GM12874 (cell line): ENCODE data around the gene MACROH2A1.

ENCODE experiments used
- TF ChIP-seq, protein P1 (sequence below): IDR thresholded peaks from 2 replicates; pipeline ENCODE4 v1.5.1; 2011; ENCODE audit warnings: low read depth, mild to moderate bottlenecking, control low read depth, low read length, moderate library complexity; ENCODE audit not compliant: insufficient read depth

The MACROH2A1 gene

DNA sequence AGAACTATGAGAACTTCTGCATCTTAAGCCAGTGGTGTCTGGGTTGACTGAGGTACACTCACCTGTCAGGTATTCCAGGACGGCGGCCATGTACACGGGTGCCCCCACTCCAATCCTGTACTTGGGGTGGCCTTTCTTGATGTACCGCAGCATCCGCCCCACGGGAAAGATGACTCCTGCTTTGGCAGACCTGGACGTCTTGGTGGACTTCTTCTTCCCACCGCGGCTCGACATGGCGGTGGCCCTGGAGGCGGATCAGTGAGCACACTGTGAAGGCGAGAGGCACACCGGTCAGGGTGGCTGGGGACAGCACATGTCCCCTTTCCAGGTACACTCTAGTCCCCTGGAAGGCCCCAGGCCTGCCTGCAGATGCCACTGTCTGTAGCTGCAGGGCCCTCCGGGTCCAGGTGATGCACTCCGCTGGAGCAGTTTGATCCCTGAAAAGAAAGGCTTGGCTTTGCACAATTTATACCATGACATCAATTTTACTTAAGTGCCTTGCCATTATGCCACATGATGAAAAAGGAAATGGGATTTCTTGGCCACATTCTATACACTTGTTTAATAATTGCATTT is 10.1 kb downstream of the MACROH2A1 start:
- TF ChIP-seq, protein P1, sequence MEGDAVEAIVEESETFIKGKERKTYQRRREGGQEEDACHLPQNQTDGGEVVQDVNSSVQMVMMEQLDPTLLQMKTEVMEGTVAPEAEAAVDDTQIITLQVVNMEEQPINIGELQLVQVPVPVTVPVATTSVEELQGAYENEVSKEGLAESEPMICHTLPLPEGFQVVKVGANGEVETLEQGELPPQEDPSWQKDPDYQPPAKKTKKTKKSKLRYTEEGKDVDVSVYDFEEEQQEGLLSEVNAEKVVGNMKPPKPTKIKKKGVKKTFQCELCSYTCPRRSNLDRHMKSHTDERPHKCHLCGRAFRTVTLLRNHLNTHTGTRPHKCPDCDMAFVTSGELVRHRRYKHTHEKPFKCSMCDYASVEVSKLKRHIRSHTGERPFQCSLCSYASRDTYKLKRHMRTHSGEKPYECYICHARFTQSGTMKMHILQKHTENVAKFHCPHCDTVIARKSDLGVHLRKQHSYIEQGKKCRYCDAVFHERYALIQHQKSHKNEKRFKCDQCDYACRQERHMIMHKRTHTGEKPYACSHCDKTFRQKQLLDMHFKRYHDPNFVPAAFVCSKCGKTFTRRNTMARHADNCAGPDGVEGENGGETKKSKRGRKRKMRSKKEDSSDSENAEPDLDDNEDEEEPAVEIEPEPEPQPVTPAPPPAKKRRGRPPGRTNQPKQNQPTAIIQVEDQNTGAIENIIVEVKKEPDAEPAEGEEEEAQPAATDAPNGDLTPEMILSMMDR: no peak

DNA sequence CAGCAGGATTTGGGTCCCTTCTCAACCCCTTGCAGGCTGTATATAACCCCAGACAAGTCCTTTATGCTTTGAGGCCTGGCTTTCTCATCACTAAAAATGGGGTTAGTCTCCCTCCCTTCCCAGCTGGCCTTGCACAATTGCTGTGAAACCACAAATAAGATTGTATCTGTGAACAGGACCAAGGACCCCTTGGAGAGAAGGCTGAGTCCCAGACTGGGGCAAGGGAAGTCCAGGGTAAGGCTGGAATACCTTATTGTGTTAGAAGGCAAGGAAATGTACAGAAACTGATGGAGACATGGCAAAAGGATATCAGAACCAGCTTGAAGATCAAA is 11.4 kb downstream of the MACROH2A1 start:
- TF ChIP-seq, protein P1: no peak

DNA sequence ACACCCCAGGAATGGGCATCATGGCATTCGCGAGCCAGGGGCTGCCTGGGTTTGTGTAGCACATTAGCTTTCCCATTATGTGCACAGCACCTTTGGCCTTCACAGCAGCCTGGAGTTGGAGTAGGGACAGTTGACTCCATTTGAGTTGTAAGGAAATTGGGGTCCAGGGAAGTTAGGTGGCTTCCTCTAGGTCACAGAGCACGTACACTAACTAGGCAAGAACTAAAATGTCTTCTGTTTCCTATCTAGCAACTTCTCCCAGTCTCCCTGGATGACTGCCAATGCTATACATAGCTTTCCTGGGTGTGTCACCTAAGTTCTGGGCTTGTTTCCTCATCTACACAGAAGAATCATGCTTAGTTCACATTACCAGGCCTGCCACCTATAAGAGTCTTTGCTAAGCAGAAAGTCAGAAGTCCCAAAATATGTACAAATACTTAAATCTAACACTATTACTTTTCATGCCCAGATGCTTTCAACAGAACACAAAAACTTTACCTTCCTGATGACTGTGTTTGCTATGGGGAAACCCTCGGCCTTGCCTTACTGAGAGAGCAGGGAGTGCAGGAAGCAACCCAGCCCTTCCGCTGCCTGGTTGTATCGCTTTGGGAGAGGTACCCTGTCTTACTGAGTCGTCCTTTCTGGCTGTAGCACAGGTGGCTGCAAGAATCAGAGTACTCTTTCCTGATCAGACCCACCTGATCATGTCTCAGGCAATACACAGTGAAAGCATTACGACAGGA is 12.0 kb downstream of the MACROH2A1 start:
- TF ChIP-seq, protein P1: no peak

DNA sequence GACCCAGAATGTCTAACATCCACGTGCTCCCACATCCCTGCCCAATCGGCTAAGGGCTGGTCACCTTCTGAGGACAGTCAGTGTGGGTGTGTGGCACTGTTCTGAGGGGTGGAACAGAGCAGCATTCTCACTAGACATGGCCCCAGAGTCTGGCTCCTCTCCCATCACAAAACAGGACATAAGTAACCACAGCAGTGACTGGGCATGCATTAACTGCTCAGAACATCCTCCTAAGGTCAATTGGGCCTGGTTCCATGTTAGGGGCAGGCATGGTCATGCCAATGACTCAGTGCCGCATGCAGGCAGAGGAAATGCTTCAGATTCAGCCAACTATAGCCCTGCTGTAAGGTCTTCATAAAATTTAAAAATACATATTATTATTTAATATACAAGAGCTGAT is 12.9 kb downstream of the MACROH2A1 start:
- TF ChIP-seq, protein P1: no peak

DNA sequence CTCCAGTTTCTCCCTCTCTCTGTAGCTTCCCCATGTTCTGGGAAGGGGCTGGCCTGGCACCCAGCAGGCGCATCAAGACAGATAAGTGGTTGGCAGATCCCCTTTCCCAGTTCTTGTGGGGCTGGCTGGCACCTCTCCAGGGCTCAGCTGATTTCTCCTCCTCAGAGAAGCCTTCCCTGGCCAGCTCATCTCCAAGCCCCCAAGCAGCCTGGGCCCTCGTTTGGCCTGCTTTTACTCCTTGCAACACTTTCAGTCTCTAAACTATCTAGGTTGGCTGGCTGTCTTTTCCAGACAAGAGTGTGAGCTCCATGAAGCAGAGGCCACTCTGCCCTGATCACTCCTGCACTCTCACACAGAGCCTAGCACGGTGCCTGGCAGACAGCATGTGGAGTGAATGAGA is 13.5 kb downstream of the MACROH2A1 start:
- TF ChIP-seq, protein P1: no peak

DNA sequence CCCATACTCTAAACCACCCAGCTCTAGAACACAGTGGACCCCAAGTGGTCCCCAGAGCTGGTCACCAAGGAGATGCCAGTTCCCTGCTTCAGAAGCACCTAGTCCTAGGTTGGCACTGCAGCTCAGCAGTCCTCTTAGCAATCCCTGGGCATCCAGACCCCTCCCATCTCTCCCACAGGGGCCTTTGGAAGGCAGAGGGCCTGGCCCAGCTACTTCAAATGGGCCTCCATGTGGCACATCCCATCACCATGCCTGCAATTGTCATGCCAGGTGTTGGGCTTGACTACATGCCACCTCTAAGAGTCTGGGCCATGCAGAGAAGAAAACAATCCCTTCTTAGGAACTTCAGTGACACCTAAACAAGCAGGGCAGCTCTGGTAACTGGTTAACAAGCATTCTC is 14.1 kb downstream of the MACROH2A1 start:
- TF ChIP-seq, protein P1: no peak

DNA sequence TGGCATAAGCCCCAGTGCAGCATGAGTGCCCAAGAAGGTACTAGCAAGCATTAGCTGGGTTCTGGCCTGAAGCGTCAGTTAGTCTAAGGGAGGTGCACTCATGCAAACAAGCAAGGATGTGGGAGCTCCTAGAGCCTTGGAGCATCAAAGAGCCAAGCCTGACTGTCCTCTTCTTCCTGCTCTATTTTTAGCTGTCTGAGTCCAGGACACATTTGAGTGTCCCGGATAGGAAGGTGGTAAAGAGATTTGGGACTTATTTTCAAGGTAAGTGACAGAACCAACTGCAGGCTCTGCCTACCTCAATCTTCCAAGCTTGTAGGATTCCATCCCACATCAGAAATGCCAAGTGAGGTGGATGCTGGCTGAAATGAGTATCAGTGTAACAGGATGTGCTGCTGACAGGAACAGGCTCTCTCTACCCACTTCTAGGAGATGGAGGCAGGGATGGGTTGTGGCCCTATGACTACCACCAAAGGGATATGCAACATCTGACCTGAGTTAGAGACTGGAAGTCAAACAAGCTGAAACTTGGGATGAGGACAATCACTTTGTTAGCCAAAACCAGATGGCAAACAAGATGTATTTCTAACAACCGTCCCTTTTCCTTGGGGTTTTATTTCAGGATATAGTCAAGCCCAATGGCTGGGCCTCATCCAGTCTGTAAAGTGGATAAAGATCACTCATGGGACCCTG is 15.1 kb downstream of the MACROH2A1 start:
- TF ChIP-seq, protein P1: no peak
